Loucy (cell line): ENCODE data around the gene SHANK3.

Experiments used
- H2AFZ ChIP-seq: fragments of 200-600 bp; sonication (generic); 2 replicates; pipeline ENCODE4 v1.6.0; 2016; ENCODE audit warnings: antibody characterized with exemption, mild to moderate bottlenecking, low read length, moderate library complexity
- H3F3A ChIP-seq: fragments of 200-600 bp; 2 replicates; pipeline ENCODE4 v1.6.0; 2016; ENCODE audit warnings: antibody characterized with exemption, low read depth, mild to moderate bottlenecking
- H3K27me3 ChIP-seq: fragments of 200-600 bp; sonication (generic); 2 replicates; pipeline ENCODE4 v1.6.1; 2014; ENCODE audit warnings: low read length, mild to moderate bottlenecking; ENCODE audit not compliant: insufficient read depth, poor library complexity, severe bottlenecking
- H3K36me3 ChIP-seq: fragments of 200-600 bp; sonication (generic); 2 replicates; pipeline ENCODE4 v1.6.1; 2016; ENCODE audit warnings: low read length; ENCODE audit not compliant: insufficient read depth
- H3K4me1 ChIP-seq: fragments of 200-600 bp; sonication (generic); 2 replicates; pipeline ENCODE4 v1.5.1; 2014; ENCODE audit warnings: low read length, mild to moderate bottlenecking; ENCODE audit not compliant: insufficient read depth, poor library complexity, severe bottlenecking
- H3K4me2 ChIP-seq: fragments of 200-600 bp; sonication (generic); 2 replicates; pipeline ENCODE4 v1.6.0; 2014; ENCODE audit warnings: antibody characterized with exemption, low read length, low read depth, mild to moderate bottlenecking; ENCODE audit not compliant: poor library complexity, severe bottlenecking
- H3K4me3 ChIP-seq: fragments of 200-600 bp; sonication (generic); 2 replicates; pipeline ENCODE4 v1.5.1; 2014; ENCODE audit warnings: low read length, mild to moderate bottlenecking, mixed read lengths; ENCODE audit not compliant: poor library complexity, severe bottlenecking
- H3K79me2 ChIP-seq: fragments of 200-600 bp; sonication (generic); 2 replicates; pipeline ENCODE4 v1.6.1; 2014; ENCODE audit warnings: low read length; ENCODE audit not compliant: insufficient read depth
- H3K9ac ChIP-seq: fragments of 200-600 bp; sonication (generic); 2 replicates; pipeline ENCODE4 v1.6.0; 2014; ENCODE audit warnings: mild to moderate bottlenecking, low read depth, low read length, moderate library complexity; ENCODE audit not compliant: poor library complexity, severe bottlenecking
- H3K9me2 ChIP-seq: fragments of 200-600 bp; sonication (generic); replicated peaks from 2 replicates; pipeline ENCODE4 v1.6.1; 2016; ENCODE audit warnings: low read depth, low read length, mixed read lengths
- H3K9me3 ChIP-seq: fragments of 200-600 bp; sonication (generic); 2 replicates; pipeline ENCODE4 v1.6.1; 2014; ENCODE audit warnings: mild to moderate bottlenecking, antibody characterized with exemption, low read length, low read depth; ENCODE audit not compliant: insufficient read depth
- H4K20me1 ChIP-seq: fragments of 200-600 bp; sonication (generic); 2 replicates; pipeline ENCODE4 v1.6.0; 2014; ENCODE audit warnings: antibody characterized with exemption, low read length, mild to moderate bottlenecking; ENCODE audit not compliant: insufficient read depth, poor library complexity, severe bottlenecking
- CTCF ChIP-seq: fragments of 200-600 bp; sonication (generic); conservative IDR thresholded peaks from 2 replicates; pipeline ENCODE4 v1.5.1; 2014; ENCODE audit warnings: mild to moderate bottlenecking, antibody characterized with exemption, low read length
- EZH2phosphoT487 ChIP-seq: fragments of 200-600 bp; IDR thresholded peaks from 2 replicates; pipeline ENCODE4 v1.6.1; 2018; ENCODE audit warnings: antibody characterized with exemption, mild to moderate bottlenecking, moderate library complexity, borderline replicate concordance

Gene SHANK3

GRCh38 chr22:50706481-50707125 lies 34.0 kb downstream of the SHANK3 start:
- TF ChIP-seq EZH2phosphoT487 = no peak
- TF ChIP-seq CTCF = no peak
- Histone ChIP-seq H3K9me2 (no peaks in the 10 kb centered on the region), H3K9me3 (no peaks in the 10 kb centered on the region), H3K4me3 (no peak overlapping the region), H4K20me1 (no peaks in the 10 kb centered on the region), H3K4me2 (no peak overlapping the region), H3K36me3 (peaks cover 43% of the 10 kb centered on the region; the same call in 1 of the 2 replicates), H3K9ac (no peak overlapping the region), H3K79me2 (no peaks in the 10 kb centered on the region), H2AFZ (no peak overlapping the region), H3K27me3 (no peaks in the 10 kb centered on the region), H3K4me1 (peaks cover 17% of the 10 kb centered on the region), H3F3A (no peaks in the 10 kb centered on the region)

DNA sequence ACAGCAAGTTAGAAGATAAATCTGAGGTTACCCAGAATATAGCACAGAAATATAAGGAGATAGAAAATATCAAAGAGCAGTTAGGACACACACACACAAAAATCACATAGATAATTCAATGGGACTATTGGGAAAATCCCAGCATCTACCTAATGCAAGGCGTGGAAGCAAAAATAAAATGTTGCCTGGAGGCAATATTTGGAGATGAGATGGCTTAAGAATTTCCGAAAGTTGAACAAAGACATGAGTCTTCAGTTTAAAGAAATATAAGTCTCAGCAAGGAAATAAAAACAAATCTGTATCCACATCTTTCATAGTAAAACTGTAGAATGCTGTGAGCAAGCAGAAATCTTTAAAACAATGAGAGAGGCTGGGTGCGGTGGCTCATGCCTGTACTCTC lies 35.9 kb downstream of the SHANK3 start:
- Histone ChIP-seq H3K4me1 (no peaks in the 10 kb centered on the region), H2AFZ (no peak overlapping the region), H3K27me3 (no peaks in the 10 kb centered on the region), H3K4me2 (no peak overlapping the region), H3K9ac (no peak overlapping the region), H3K9me2 (no peaks in the 10 kb centered on the region), H3K36me3 (peaks cover 38% of the 10 kb centered on the region; the same call in 1 of the 2 replicates), H3K79me2 (no peaks in the 10 kb centered on the region), H3F3A (no peaks in the 10 kb centered on the region), H3K4me3 (no peak overlapping the region), H4K20me1 (no peaks in the 10 kb centered on the region), H3K9me3 (no peaks in the 10 kb centered on the region)
- TF ChIP-seq EZH2phosphoT487 = no peak
- TF ChIP-seq CTCF = no peak

GRCh38 chr22:50708996-50709395 lies 36.4 kb downstream of the SHANK3 start:
- no peaks in the 10 kb centered on the region for H3F3A ChIP-seq
- H3K27me3 ChIP-seq = no peaks in the 10 kb centered on the region
- H3K4me1 ChIP-seq = no peaks in the 10 kb centered on the region
- H3K9ac ChIP-seq = no peak overlapping the region
- no peaks in the 10 kb centered on the region for H4K20me1 ChIP-seq
- TF ChIP-seq CTCF (no peak), EZH2phosphoT487 (no peak)
- no peaks in the 10 kb centered on the region for H3K9me2 ChIP-seq
- H3K9me3 ChIP-seq = no peaks in the 10 kb centered on the region
- H3K4me2 ChIP-seq = no peak overlapping the region
- H3K4me3 ChIP-seq = no peak overlapping the region
- H2AFZ ChIP-seq = no peak overlapping the region
- H3K36me3 ChIP-seq = peaks cover 33% of the 10 kb centered on the region; the same call in 1 of the 2 replicates
- no peaks in the 10 kb centered on the region for H3K79me2 ChIP-seq
